AG04450 (cell line): ENCODE measurements around the gene TBCCD1. TPM values are rescaled to one million over a fixed set of nuclear protein-coding genes. Genes with fewer than 3 reads are reported as not detected.
"Not testable (repeated sequence)": the region's sequence is repeated elsewhere in the genome, so short reads cannot be mapped to it uniquely, and the experiment has no call there.

Experiments
- CTCF ChIA-PET: fragments of 300-600, 350-600 bp; formaldehyde crosslinking; extraction: SDS; loops from one replicate; lab custom pipeline; 2022; ENCODE audit warnings: antibody characterized with exemption, inconsistent platforms; lab: Charles Lee
- POLR2A ChIA-PET: fragments of 350-600 bp; formaldehyde crosslinking; extraction: SDS; loops from one replicate; lab custom pipeline; 2021; ENCODE audit warnings: antibody characterized with exemption, inconsistent platforms; lab: Yijun Ruan, JAX
- DNase-seq: peaks from one replicate; pipeline ENCODE4 v3.0.0-alpha.2; 2011; ENCODE audit warnings: low read depth, low spot score
- H3K27ac ChIP-seq: one replicate; pipeline ENCODE4 v1.5.1; 2012; ENCODE audit warnings: low read depth, low read length, control low read depth
- H3K27me3 ChIP-seq: one replicate; pipeline ENCODE4 v1.6.0; 2012; ENCODE audit warnings: low read length; ENCODE audit not compliant: control insufficient read depth, insufficient read depth
- H3K4me3 ChIP-seq: 2 replicates; pipeline ENCODE4 v1.5.1; 2011; ENCODE audit warnings: mild to moderate bottlenecking, low read depth, low read length, control low read depth
- H3K9me3 ChIP-seq: 2 replicates; pipeline ENCODE4 v1.5.1; 2012; ENCODE audit warnings: low read length; ENCODE audit not compliant: control insufficient read depth, insufficient read depth
- polyA plus RNA-seq: library from polyadenylated mRNA; depleted of rRNA; stranded (reverse); fragments of >200 nt; gene quantifications from 2 replicates; pipeline ENCODE4 v1.2.3, GENCODE V29; 2011
- TF ChIP-seq, protein P1 (sequence below): IDR thresholded peaks from 2 replicates; pipeline ENCODE4 v1.5.1; 2011; ENCODE audit warnings: low read depth, low read length, control low read depth, inconsistent platforms

TBCCD1 gene
- polyA plus RNA-seq, 1 experiment: 13.1 TPM

DNA sequence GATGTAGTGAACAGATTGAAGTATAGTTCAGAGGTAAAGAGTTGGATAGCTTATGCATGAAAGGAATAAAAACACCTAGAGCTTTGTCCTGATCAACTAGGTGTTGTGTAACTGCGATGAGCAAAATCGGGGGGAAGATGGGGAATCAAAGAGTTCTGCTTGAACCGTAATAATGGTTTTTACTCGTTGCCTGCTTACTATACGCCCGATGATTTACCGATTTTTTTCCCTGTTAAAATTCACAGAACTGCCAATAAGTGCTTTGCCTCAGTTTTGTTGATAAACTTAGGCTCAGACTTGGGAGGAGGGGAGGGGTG, 2.6 kb upstream of the TBCCD1 start:
- DNase-seq: no peak
- Histone ChIP-seq H3K27me3 (no peaks in the 10 kb centered on the region), H3K27ac (no peak overlapping the region), H3K9me3 (no peaks in the 10 kb centered on the region; the same call in 1 of the 2 replicates), H3K4me3 (peak overlapping the region; percentile 76)
- ChIA-PET POLR2A (interaction anchor here (0.5 to 2.2 kb wide), 7 partner anchors 10 to 984 kb away, joined by 3 to 27 read pairs (median 3); partner anchors contain the start of gene EIF4A2), CTCF (interaction anchor here (0.7 to 10.3 kb wide), 5 partner anchors 46 to 626 kb away, joined by 3 to 78 read pairs (median 7); no protein-coding TSS in a partner anchor)
- TF ChIP-seq, protein P1, sequence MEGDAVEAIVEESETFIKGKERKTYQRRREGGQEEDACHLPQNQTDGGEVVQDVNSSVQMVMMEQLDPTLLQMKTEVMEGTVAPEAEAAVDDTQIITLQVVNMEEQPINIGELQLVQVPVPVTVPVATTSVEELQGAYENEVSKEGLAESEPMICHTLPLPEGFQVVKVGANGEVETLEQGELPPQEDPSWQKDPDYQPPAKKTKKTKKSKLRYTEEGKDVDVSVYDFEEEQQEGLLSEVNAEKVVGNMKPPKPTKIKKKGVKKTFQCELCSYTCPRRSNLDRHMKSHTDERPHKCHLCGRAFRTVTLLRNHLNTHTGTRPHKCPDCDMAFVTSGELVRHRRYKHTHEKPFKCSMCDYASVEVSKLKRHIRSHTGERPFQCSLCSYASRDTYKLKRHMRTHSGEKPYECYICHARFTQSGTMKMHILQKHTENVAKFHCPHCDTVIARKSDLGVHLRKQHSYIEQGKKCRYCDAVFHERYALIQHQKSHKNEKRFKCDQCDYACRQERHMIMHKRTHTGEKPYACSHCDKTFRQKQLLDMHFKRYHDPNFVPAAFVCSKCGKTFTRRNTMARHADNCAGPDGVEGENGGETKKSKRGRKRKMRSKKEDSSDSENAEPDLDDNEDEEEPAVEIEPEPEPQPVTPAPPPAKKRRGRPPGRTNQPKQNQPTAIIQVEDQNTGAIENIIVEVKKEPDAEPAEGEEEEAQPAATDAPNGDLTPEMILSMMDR: no peak

DNA sequence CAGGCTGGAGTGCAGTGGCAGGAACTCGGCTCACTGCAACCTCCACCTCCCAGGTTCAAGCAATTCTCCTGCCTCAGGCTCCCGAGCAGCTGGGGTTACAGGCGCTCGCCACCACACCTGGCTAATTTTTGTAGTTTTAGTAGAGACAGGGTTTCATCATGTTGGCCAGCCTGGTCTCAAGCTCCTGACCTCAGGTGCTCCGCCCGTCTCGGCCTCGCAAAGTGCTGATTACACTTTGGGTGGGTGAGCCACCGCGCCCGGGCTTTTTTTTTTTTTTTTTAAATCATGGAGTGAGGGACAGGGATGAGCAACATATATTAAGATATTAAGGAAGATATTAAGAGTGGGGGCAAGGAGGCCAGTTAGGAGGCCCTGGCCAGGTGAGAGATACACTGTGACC, 2.2 kb upstream of the TBCCD1 start:
- not testable (repeated sequence) for H3K9me3 ChIP-seq, DNase-seq, H3K27me3 ChIP-seq, H3K27ac ChIP-seq
- H3K4me3 ChIP-seq: peak overlapping the region; percentile 76
- ChIA-PET CTCF (interaction anchor here (1.0 to 10.3 kb wide), 3 partner anchors 46 to 626 kb away, joined by 3 to 78 read pairs (median 8); no protein-coding TSS in a partner anchor), POLR2A (interaction anchor here (0.7 to 2.2 kb wide), 3 partner anchors 214 to 255 kb away, joined by 5 to 27 read pairs (median 5); partner anchors contain the start of gene EIF4A2)

GRCh38 chr3:186566772-186567071, 417 bp downstream of the TBCCD1 start:
- DNase-seq: no peak
- Histone ChIP-seq H3K4me3 (peak overlapping the region; percentile 94), H3K27me3 (no peaks in the 10 kb centered on the region), H3K27ac (no peak overlapping the region), H3K9me3 (no peaks in the 10 kb centered on the region; the same call in 1 of the 2 replicates)
- ChIA-PET CTCF (interaction anchor here (0.8 to 10.3 kb wide), 4 partner anchors 26 to 589 kb away, joined by 3 to 78 read pairs (median 4); no protein-coding TSS in a partner anchor), POLR2A (interaction anchor here (1.4 kb wide), 1 partner anchor 216 kb away, joined by 3 read pairs; the partner anchor contains the start of gene EIF4A2)
- TF ChIP-seq, protein P1: no peak

GRCh38 chr3:186564586-186564985, 2.6 kb downstream of the TBCCD1 start:
- TF ChIP-seq, protein P1: no peak
- no peak for DNase-seq
- Histone ChIP-seq H3K9me3 (no peaks in the 10 kb centered on the region), H3K27me3 (no peaks in the 10 kb centered on the region), H3K27ac (no peak overlapping the region), H3K4me3 (no peak overlapping the region)
- CTCF ChIA-PET: interaction anchor here (0.7 to 3.0 kb wide), 4 partner anchors 24 to 621 kb away, joined by 3 to 10 read pairs (median 4); no protein-coding TSS in a partner anchor
- POLR2A ChIA-PET: no interaction called here

DNA sequence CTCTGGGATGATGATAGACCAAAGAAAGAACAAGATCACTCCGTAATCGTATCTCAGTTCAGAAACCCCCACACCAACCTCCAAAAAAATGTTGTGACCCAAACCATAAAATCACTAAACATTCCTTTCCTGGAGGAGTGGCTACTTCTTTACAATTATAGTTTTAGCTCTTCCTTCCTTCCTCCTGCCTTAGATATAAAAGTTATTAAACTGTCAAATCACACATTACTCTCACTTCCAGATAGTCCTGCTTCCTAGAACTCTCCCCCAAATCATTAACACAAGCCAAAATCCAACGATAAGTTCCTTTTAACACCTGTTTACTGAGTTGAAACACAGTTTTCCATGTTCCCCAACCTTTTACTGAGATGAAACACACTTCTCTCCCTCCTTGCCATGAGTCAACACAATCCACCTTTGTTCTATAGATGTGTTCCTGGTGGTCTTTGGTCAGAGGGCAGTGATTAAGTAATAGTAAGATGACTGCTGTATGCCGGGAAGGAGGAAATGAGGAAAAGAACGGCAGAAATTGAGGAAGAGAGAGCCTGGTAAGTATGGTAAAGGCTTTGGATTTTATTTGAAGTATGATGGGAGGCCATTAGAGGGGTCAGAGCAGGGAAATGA, 14.6 kb downstream of the TBCCD1 start:
- Histone ChIP-seq H3K27ac (no peak overlapping the region), H3K4me3 (no peak overlapping the region), H3K27me3 (no peaks in the 10 kb centered on the region), H3K9me3 (no peaks in the 10 kb centered on the region)
- POLR2A ChIA-PET: no interaction called here
- TF ChIP-seq, protein P1: no peak
- DNase-seq: no peak
- CTCF ChIA-PET: interaction anchor here (5.0 kb wide), 1 partner anchor 13 kb away, joined by 33 read pairs; no protein-coding TSS in a partner anchor
